GM18508 (cell line): ENCODE data around the gene TFR2.

Source experiments
- ATAC-seq: cut with Tn5 transposase; IDR thresholded peaks from one replicate; pipeline ENCODE4 v1.9.1; 2021; ENCODE audit warnings: moderate number of reproducible peaks; ENCODE audit not compliant: insufficient read depth, unreplicated experiment

TFR2 gene

DNA sequence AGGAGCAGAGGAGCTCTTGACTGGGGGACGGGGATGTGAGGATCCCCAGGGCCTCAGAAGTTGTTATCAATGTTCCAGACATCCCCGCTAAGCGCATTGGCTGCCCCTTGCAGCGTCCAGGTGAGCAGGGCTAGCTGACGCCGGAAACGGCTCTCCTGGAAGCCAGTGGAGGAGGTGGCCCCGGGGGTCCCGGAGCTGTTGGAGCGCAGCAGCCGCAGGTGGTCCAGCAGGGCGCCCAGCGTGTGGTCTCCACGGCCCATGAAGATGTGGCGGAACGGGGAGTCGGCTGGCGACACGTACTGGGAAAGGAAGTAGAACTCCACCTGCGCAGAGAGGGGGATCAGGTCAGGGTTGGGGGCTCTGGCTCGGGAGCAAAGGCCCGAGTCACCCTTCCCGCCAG is 20.5 kb downstream of the TFR2 start:
- no peak for ATAC-seq

DNA sequence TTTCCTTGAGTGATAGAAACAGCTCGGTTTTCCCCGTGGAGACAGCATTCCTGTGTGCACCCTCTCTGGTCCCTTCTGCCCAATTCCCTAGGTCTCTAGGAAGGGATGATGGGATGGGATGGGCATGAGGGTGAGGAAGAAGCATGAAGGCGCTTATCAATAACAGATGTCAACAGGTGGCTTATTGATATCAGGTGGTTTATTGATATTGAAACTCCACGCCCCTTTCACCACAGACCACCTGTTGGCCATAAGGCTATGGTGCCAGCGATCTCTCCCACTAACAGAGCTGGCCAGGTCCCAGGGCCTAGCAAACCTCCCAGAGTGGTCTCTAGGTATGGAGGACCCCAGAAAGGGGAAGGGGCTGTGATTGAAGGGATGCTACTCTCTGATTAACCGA is 21.1 kb downstream of the TFR2 start:
- ATAC-seq, result no peak

DNA sequence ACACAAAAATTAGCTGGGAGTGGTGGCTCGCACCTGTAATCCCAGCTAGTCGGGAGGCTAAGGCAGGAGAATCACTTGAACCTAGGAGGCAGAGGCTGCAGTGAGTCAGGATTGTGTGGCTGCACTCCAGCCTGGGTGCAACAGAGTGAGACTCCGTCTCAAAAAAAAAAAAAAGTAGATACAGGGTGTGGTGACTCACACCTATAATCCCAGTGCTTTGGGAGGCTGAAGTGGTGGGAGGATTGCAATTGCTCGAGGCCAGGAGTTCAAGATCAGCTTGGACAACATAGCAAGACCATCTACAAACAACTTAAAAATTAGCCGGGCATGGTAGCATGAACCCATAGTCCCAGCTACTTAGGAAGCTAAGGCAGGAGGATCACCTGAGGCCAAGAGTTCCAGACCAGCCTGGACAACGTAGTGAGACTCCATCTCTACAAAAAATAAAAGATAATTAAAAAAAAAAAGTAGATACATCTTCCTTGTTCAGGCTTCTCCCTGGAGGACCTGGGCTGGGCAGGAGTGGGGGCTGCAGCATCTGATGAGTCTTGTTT is 27.0 kb downstream of the TFR2 start:
- no peak for ATAC-seq

DNA sequence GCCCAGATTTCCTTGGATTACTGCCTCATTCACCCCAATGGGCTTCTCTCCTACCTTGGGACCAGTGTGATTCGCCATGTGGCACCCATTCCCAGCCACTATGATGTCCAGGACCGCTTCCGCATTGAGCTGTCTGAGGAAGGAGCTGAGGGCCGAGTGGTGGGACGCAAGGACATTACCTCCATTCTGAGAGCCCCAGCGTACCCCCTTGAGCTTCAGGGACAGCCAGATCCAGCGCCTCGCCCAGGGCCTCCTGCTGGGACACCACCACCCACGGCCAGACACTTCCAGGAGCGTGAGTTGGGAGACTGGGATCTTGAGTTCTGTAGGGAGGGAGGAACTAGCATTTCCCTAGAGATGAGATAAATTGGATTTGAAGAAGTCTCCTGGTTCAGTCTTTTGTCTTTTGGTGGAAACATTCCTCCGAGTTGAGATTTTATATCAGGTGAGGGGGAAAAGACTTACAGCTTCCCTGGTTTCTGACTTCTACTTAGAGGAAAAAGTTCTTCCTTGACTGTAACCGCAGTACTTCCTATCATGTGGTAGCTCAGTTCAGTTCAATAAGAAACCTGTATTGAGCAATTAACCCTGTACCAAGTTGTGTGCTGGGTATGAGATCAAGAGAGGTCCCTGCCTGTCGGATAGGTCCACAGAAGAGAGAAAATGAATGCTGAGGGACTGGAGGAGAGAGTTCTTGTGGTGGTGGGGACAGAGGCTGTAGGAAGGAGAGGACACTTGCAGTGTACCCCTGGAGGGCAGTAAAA is 27.8 kb downstream of the TFR2 start:
- ATAC-seq, result no peak

GRCh38 chr7:100612730-100613390 is 28.5 kb downstream of the TFR2 start:
- ATAC-seq, result no peak

DNA sequence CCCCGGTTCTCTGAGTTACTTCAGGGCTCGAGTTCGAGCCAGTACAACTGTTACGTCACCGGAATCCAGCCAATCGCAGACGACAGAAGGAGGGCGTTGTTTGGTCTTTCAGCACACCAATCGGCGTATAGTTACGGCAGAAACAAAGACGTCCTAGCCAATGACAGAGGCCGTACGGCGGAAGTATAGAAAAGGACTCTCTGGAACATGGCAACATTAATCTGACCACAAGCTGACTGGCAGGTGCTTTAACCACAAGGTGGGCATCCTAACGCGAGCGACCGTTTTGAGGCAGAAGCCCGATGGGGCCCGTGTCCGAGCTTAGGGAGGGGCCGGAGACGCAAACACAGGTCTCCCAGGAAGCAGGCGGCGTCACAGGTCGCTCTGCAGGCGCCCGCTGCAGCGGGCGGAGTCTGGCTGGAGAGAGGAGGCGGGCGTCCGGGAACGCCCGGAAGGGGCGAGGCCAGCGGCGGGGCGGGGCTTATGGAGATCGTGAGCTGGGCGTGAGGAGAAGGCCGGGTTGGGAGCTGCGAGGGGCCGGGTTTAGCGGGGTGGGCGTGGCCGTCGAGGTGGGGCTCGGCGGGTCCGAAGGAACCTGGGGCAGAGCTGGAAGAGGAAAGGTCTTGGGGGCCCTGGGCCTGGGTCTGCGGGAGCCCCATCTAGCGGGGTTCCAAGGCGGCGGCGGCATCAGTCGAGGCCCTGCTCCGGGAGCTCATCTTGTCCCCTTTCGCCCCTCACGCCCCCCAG is 29.2 kb downstream of the TFR2 start, which contains the start of gene MOSPD3:
Gene MOSPD3, plus strand, starts transcription at position 558 of the 747 bp plus-strand sequence. CDS start 252 bp downstream, outside the sequence.
- peak; percentile 85 for ATAC-seq

- no peak for ATAC-seq
Measured at GRCh38 chr7:100609958-100610357, 31.4 kb downstream of the TFR2 start.

- no peak for ATAC-seq
Measured at GRCh38 chr7:100607111-100607510, 34.2 kb downstream of the TFR2 start.

DNA sequence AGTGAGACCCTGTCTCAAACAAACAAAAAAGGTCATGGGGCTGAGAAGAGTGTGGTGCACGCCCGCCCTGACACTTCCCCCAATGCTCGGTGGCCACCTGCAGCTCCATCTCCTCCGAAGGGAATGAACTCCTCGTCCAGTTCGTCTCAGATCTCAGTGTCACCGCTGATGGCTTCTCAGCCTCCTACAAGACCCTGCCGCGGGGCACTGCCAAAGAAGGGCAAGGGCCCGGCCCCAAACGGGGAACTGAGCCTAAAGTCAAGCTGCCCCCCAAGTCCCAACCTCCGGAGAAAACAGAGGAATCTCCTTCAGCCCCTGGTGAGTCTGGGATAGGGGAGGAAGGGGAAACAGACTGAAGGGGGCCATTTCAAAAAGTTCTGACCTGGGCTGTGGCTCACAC is 35.0 kb downstream of the TFR2 start:
- ATAC-seq, result no peak

- no peak for ATAC-seq
Measured at GRCh38 chr7:100604976-100605911, 36.1 kb downstream of the TFR2 start.

- no peak for ATAC-seq
Measured at GRCh38 chr7:100604028-100604975, 37.0 kb downstream of the TFR2 start.

- ATAC-seq, result no peak
Measured at GRCh38 chr7:100603726-100604027, 37.7 kb downstream of the TFR2 start.

- ATAC-seq, result no peak
Measured at GRCh38 chr7:100602889-100603725, 38.2 kb downstream of the TFR2 start.

DNA sequence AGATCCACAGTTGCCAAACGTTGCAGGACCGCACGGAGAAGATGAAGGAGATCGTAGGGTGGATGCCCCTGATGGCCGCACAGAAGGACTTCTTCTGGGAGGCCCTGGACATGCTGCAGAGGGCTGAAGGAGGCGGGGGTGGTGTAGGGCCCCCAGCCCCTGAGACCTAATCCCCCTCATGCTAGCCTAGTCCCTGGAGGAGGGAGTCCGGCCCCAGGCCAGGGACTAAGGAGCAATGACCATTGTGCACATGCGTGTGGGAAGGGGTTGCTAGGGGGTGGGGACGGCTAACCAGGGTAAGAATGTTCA is 40.7 kb downstream of the TFR2 start:
- ATAC-seq, result no peak

GRCh38 chr7:100599911-100600729 is 41.2 kb downstream of the TFR2 start:
- ATAC-seq, result no peak

DNA sequence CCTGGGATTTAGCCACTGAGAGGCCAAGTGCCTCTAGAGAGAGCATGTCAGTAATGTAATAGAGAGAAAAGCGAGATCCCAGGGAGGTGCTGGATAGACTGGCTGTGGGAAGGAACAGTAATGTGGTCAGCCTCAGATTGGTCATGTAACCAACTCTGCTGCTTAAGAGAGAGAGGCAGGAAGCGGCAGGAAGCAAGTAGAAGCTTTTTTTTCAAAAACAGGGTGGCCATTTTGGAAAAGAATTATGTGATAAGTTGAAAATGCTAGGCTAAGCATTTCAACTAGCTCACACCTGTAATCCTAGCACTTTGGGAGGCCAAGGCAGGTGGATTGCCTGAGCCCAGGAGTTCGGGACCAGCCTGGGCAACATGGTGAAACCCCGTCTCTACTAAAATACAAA is 42.9 kb downstream of the TFR2 start:
- ATAC-seq, result no peak

DNA sequence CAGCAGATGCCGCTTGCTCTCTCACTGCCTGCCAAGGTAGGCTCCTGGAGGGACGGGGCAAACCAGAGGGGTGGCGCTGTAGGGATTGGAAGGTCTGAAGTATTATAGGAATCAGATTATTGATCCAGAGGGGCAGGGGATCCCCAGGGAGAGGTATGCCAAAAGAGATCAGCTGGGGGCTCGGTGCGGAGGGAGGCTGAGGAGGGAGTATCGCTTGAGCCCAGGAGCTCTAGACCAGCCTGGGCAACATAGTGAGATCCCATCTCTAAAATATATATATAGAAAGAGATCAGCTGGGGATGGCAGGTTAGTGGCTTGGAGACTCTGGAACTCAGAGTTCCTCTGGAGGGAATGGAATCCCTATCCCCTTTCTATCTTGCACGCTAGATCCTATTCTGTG is 46.2 kb downstream of the TFR2 start:
- no peak for ATAC-seq
